Activated CD4-positive, alpha-beta T cell treated with anti-CD3 and anti-CD28 coated beads, Interleukin-2, amount 50 U/mL, for 16 hours (primary cell): ENCODE measurements around the gene NBPF15.
"Not testable (repeated sequence)": the region's sequence is repeated elsewhere in the genome, so short reads cannot be mapped to it uniquely, and the experiment has no call there.

Source experiments
- DNase-seq: peaks from one replicate; pipeline ENCODE4 v3.0.0-alpha.2; 2020

The NBPF15 gene

GRCh38 chr1:144461136-144461759 is at the start of gene NBPF15:
Gene NBPF15, minus strand, starts transcription at chr1:144461669. Its CDS starts 21,666 bp downstream, at chr1:144440003.
- DNase-seq = peak; percentile 74

- DNase-seq = not testable (repeated sequence)
Observed at GRCh38 chr1:144496429-144496828, 35.0 kb upstream of the NBPF15 start.

- not testable (repeated sequence) for DNase-seq
Observed at GRCh38 chr1:144494130-144494529, 32.7 kb upstream of the NBPF15 start.

- DNase-seq = not testable (repeated sequence)
Observed at GRCh38 chr1:144490394-144490793, 28.9 kb upstream of the NBPF15 start.

GRCh38 chr1:144487002-144487401 is 25.5 kb upstream of the NBPF15 start:
- DNase-seq = not testable (repeated sequence)

GRCh38 chr1:144485048-144485993 is 23.9 kb upstream of the NBPF15 start:
- DNase-seq = not testable (repeated sequence)

GRCh38 chr1:144473897-144474296 is 12.4 kb upstream of the NBPF15 start:
- DNase-seq = not testable (repeated sequence)

GRCh38 chr1:144471434-144471833 is 10.0 kb upstream of the NBPF15 start:
- DNase-seq = not testable (repeated sequence)

- not testable (repeated sequence) for DNase-seq
Observed at GRCh38 chr1:144461778-144462177, 309 bp upstream of the NBPF15 start.

- peak; percentile 56 for DNase-seq
Observed at GRCh38 chr1:144460686-144461085, 783 bp downstream of the NBPF15 start.

GRCh38 chr1:144442402-144442801 is 19.1 kb downstream of the NBPF15 start:
- not testable (repeated sequence) for DNase-seq

- DNase-seq = not testable (repeated sequence)
Observed at GRCh38 chr1:144439737-144440136, 21.7 kb downstream of the NBPF15 start.

- peak; percentile 67 for DNase-seq
Observed at GRCh38 chr1:144418891-144419694, 42.4 kb downstream of the NBPF15 start.

- DNase-seq = not testable (repeated sequence)
Observed at GRCh38 chr1:144413404-144414118, 47.9 kb downstream of the NBPF15 start.

GRCh38 chr1:144412491-144413403 is 48.7 kb downstream of the NBPF15 start:
- peak; percentile 97 for DNase-seq

GRCh38 chr1:144412068-144412471 is 49.4 kb downstream of the NBPF15 start:
- peak; percentile 90 for DNase-seq

GRCh38 chr1:144402807-144403206 is 58.7 kb downstream of the NBPF15 start:
- DNase-seq = peak; percentile 66

- not testable (repeated sequence) for DNase-seq
Observed at GRCh38 chr1:144371651-144372050, 89.8 kb downstream of the NBPF15 start.
